Liver (tissue), 3 donors: Measurements from ENCODE around the gene ELF4.

Experiments used
- CTCF ChIP-seq: fragments of 150-350 bp; IDR thresholded peaks from 2 replicates; pipeline ENCODE4 v1.5.1; 2017; ENCODE audit warnings: improper control_type of control experiment, low read depth, low read length; ENCODE audit not compliant: missing input control
- EGR1 ChIP-seq, 2 donors: IDR thresholded peaks; 2 replicates each; pipeline ENCODE4 v1.6.1; 2016 to 2018; ENCODE audit warnings: antibody characterized with exemption in 2 of 2, low read depth in 2 of 2
- GABPA ChIP-seq, 2 donors: IDR thresholded peaks in 1 of 2; conservative IDR thresholded peaks in 1 of 2; 2 replicates each; pipeline ENCODE4 v1.6.1; 2016; ENCODE audit warnings: antibody characterized with exemption in 2 of 2, mild to moderate bottlenecking in 1 of 2, moderate library complexity in 1 of 2
- JUND ChIP-seq, 2 donors: IDR thresholded peaks; 2 replicates each; pipeline ENCODE4 v1.6.1; 2016; ENCODE audit warnings: antibody characterized with exemption in 2 of 2
- MAX ChIP-seq: IDR thresholded peaks from 2 replicates; pipeline ENCODE4 v1.6.1; 2016; ENCODE audit warnings: antibody characterized with exemption
- RAD21 ChIP-seq, 2 donors: IDR thresholded peaks; 2 replicates each; pipeline ENCODE4 v1.6.1; 2016; ENCODE audit warnings: antibody characterized with exemption in 2 of 2, mild to moderate bottlenecking in 2 of 2
- REST ChIP-seq: IDR thresholded peaks from 2 replicates; pipeline ENCODE4 v1.6.1; 2016; ENCODE audit warnings: antibody characterized with exemption, mild to moderate bottlenecking
- SP1 ChIP-seq: IDR thresholded peaks from 2 replicates; pipeline ENCODE4 v1.6.1; 2018; ENCODE audit warnings: antibody characterized with exemption, mild to moderate bottlenecking
- TAF1 ChIP-seq: conservative IDR thresholded peaks from 2 replicates; pipeline ENCODE4 v1.6.1; 2016; ENCODE audit warnings: antibody characterized with exemption, mild to moderate bottlenecking
- YY1 ChIP-seq: IDR thresholded peaks from 2 replicates; pipeline ENCODE4 v1.6.1; 2016; ENCODE audit warnings: antibody characterized with exemption, mild to moderate bottlenecking
- ZBTB33 ChIP-seq: IDR thresholded peaks from 2 replicates; pipeline ENCODE4 v1.6.1; 2016; ENCODE audit warnings: antibody characterized with exemption
- donor health status: healthy.
- donor health status: healthy.

- no peak for TF ChIP-seq CTCF
- no peak for TF ChIP-seq RAD21 (IDR thresholded peaks at IDR 0.05)
- no peak for TF ChIP-seq REST
- no peak for TF ChIP-seq TAF1
- no peak for TF ChIP-seq JUND (IDR thresholded peaks at IDR 0.05)
- no peak for TF ChIP-seq ZBTB33
- TF ChIP-seq SP1 = no peak
- TF ChIP-seq GABPA (IDR thresholded peaks at IDR 0.05 in 1 of 2, conservative IDR thresholded peaks at IDR 0.05 in 1 of 2) = no peak
- TF ChIP-seq EGR1 (IDR thresholded peaks at IDR 0.05; ENCODE audit: low read depth in 2 of 2) = no peak
- no peak for TF ChIP-seq MAX
- TF ChIP-seq YY1 = no peak
Observed at GRCh38 chrX:130139474-130140201, 29.3 kb upstream of the ELF4 start.
